HepG2 (cell line): Measurements from ENCODE around the gene DEFB124. TPM values are rescaled to one million over a fixed set of nuclear protein-coding genes. Genes with fewer than 3 reads are reported as not detected.

Experiments
- ATF4 ChIP-seq, 2 experiments: fragments of 450-650 bp in 1 of 2; sonication (generic) in 1 of 2; formaldehyde crosslinking; IDR thresholded peaks; 2 replicates each; pipeline versions ENCODE4 v1.5.0 to v1.8.0; 2020 to 2022; ENCODE audit warnings: mild to moderate bottlenecking in 1 of 2, missing genetic modification reagents in 1 of 2
- CAMTA2 ChIP-seq: sonication (generic); formaldehyde crosslinking; IDR thresholded peaks from 2 replicates; pipeline ENCODE4 v1.4.0; 2020; ENCODE audit warnings: mild to moderate bottlenecking, missing genetic modification reagents, borderline replicate concordance
- CBFB ChIP-seq: sonication (generic); formaldehyde crosslinking; IDR thresholded peaks from 2 replicates; pipeline ENCODE4 v1.4.0; 2020; ENCODE audit warnings: missing genetic modification reagents
- CREM ChIP-seq, 2 experiments: sonication (generic) in 1 of 2; formaldehyde crosslinking in 1 of 2; IDR thresholded peaks; 2 replicates each; pipeline versions ENCODE4 v1.4.0 to v1.6.1; 2016 to 2020; ENCODE audit warnings: antibody characterized with exemption in 1 of 2, mild to moderate bottlenecking in 1 of 2, missing genetic modification reagents in 1 of 2
- DDIT3 ChIP-seq: sonication (generic); formaldehyde crosslinking; IDR thresholded peaks from 2 replicates; pipeline ENCODE4 v1.4.0; 2020; ENCODE audit warnings: mild to moderate bottlenecking, missing genetic modification reagents
- EEA1 ChIP-seq: sonication (generic); formaldehyde crosslinking; IDR thresholded peaks from 2 replicates; pipeline ENCODE4 v1.5.1; 2020; ENCODE audit warnings: mild to moderate bottlenecking, missing genetic modification reagents, borderline replicate concordance
- EED ChIP-seq: sonication (generic); formaldehyde crosslinking; IDR thresholded peaks from 2 replicates; pipeline ENCODE4 v1.5.0; 2020; ENCODE audit warnings: mild to moderate bottlenecking, missing genetic modification reagents
- GPBP1L1 ChIP-seq: sonication (generic); formaldehyde crosslinking; IDR thresholded peaks from 2 replicates; pipeline ENCODE4 v1.5.0; 2020; ENCODE audit warnings: mild to moderate bottlenecking, missing genetic modification reagents
- HNF4G ChIP-seq, 2 experiments: sonication (generic) in 1 of 2; formaldehyde crosslinking in 1 of 2; IDR thresholded peaks; 2 replicates each; pipeline versions ENCODE4 v1.4.0 to v1.6.1; 2011 to 2020; ENCODE audit warnings: borderline replicate concordance in 2 of 2, low read depth in 2 of 2, mild to moderate bottlenecking in 2 of 2, low read length in 1 of 2, missing genetic modification reagents in 1 of 2, moderate library complexity in 1 of 2
- PAWR ChIP-seq: sonication (generic); formaldehyde crosslinking; IDR thresholded peaks from 2 replicates; pipeline ENCODE4 v1.4.0; 2020; ENCODE audit warnings: missing genetic modification reagents, mild to moderate bottlenecking, borderline replicate concordance
- SMAD9 ChIP-seq: sonication (generic); formaldehyde crosslinking; IDR thresholded peaks from 2 replicates; pipeline ENCODE4 v1.5.1; 2020; ENCODE audit warnings: mild to moderate bottlenecking, missing genetic modification reagents
- SP140L ChIP-seq: sonication (generic); formaldehyde crosslinking; IDR thresholded peaks from 2 replicates; pipeline ENCODE4 v1.4.0; 2020; ENCODE audit warnings: missing genetic modification reagents, borderline replicate concordance
- TAF15 ChIP-seq: fragments of 200-400 bp; formaldehyde crosslinking; IDR thresholded peaks from one replicate; pipeline ENCODE4 v1.6.1; 2018; ENCODE audit warnings: mild to moderate bottlenecking, low read depth, low read length; ENCODE audit not compliant: poor library complexity, severe bottlenecking
- TEAD3 ChIP-seq: optimal IDR thresholded peaks from 2 replicates; pipeline ENCODE3; 2016; ENCODE audit warnings: borderline replicate concordance
- ZNF143 ChIP-seq: sonication (generic); formaldehyde crosslinking; IDR thresholded peaks from 2 replicates; pipeline ENCODE4 v1.4.0; 2020; ENCODE audit warnings: missing genetic modification reagents
- ZNF331 ChIP-seq: sonication (generic); formaldehyde crosslinking; IDR thresholded peaks from 2 replicates; pipeline ENCODE4 v1.4.0; 2020; ENCODE audit warnings: missing genetic modification reagents
- ZNF367 ChIP-seq: sonication (generic); formaldehyde crosslinking; IDR thresholded peaks from 2 replicates; pipeline ENCODE4 v1.4.0; 2020; ENCODE audit warnings: missing genetic modification reagents, borderline replicate concordance
- ZNF512 ChIP-seq: sonication (generic); formaldehyde crosslinking; IDR thresholded peaks from 2 replicates; pipeline ENCODE4 v1.4.0; 2020; ENCODE audit warnings: mild to moderate bottlenecking, missing genetic modification reagents
- ZNF547 ChIP-seq: sonication (generic); formaldehyde crosslinking; IDR thresholded peaks from 2 replicates; pipeline ENCODE4 v1.5.1; 2020; ENCODE audit warnings: mild to moderate bottlenecking, missing genetic modification reagents
- ZNF563 ChIP-seq: sonication (generic); formaldehyde crosslinking; IDR thresholded peaks from 2 replicates; pipeline ENCODE4 v1.8.0; 2022; ENCODE audit warnings: mild to moderate bottlenecking, moderate library complexity, missing genetic modification reagents
- ZNF576 ChIP-seq: sonication (generic); formaldehyde crosslinking; IDR thresholded peaks from 2 replicates; pipeline ENCODE4 v1.4.0; 2020; ENCODE audit warnings: mild to moderate bottlenecking, missing genetic modification reagents
- ZNF639 ChIP-seq: conservative IDR thresholded peaks from 2 replicates; pipeline ENCODE4 v1.6.1; 2018; ENCODE audit warnings: missing genetic modification reagents
- polyA plus RNA-seq, 8 experiments: library from polyadenylated mRNA; depleted of rRNA in 3 of 8; stranded (reverse) in 7 of 8; unstranded in 1 of 8; fragments of >200 nt; fragmentation: Illumina TruSeq in 4 of 8; extraction: Trizol in 4 of 8; gene quantifications; 2 replicates each; pipeline versions ENCODE4 v1.2.1 to v1.2.3, GENCODE V29; 2011 to 2016; ENCODE audit warnings: low read depth in 4 of 8, missing spikeins in 1 of 8, mixed read lengths in 1 of 8; ENCODE audit not compliant: insufficient read depth in 1 of 8
- total RNA-seq, 5 experiments: library from RNA; depleted of rRNA; stranded (reverse); fragments of >200 nt; fragmentation: Illumina TruSeq; extraction: Trizol; gene quantifications; 2 replicates each; pipeline ENCODE4 v1.2.3, GENCODE V29; 2016; ENCODE audit warnings: low read depth in 1 of 5

The DEFB124 gene
- total and polyA plus RNA-seq, 2 of the 13 experiments (the other 11 are each of a cell fraction or from before 2014, with no cell fraction given): not detected

- TF ChIP-seq ZNF331 (CRISPR knock-in tag) (peak; percentile 89), TEAD3 (CRISPR knock-in tag) (no peak), ZNF547 (CRISPR knock-in tag) (peak; percentile 77), ZNF367 (CRISPR knock-in tag) (peak; percentile 86; the same call in 1 of the 2 replicates), ZNF563 (CRISPR knock-in tag) (peak; percentile 96), ZNF143 (CRISPR knock-in tag) (peak; percentile 66), CREM (IDR thresholded peaks at IDR 0.05) (peak; percentile 87), CREM (CRISPR knock-in tag; IDR thresholded peaks at IDR 0.05) (no peak; the same call in 1 of the 2 replicates), ATF4 (CRISPR knock-in tag; IDR thresholded peaks at IDR 0.05) (peak; percentile 10 to 44; a peak in 2 of 4 replicates), DDIT3 (CRISPR knock-in tag) (peak; percentile 28; the same call in 1 of the 2 replicates), CAMTA2 (CRISPR knock-in tag) (no peak), ZNF512 (CRISPR knock-in tag) (0 out of 2 replicates have a peak, but pooled peaks have one; percentile 25), ZNF576 (CRISPR knock-in tag) (no peak), EED (CRISPR knock-in tag) (peak; percentile 99), TAF15 (peak; percentile 60), PAWR (CRISPR knock-in tag) (peak; percentile 92; the same call in 1 of the 2 replicates), SMAD9 (no peak), EEA1 (CRISPR knock-in tag) (peak; percentile 87), ZNF639 (CRISPR knock-in tag) (peak; percentile 62; the same call in 1 of the 2 replicates), SP140L (CRISPR knock-in tag) (peak; percentile 14; the same call in 1 of the 2 replicates), CBFB (peak; percentile 61; the same call in 1 of the 2 replicates), HNF4G (IDR thresholded peaks at IDR 0.05; ENCODE audit: borderline replicate concordance, low read depth, low read length) (no peak), HNF4G (CRISPR knock-in tag; IDR thresholded peaks at IDR 0.05; ENCODE audit: borderline replicate concordance, low read depth) (peak; percentile 79), GPBP1L1 (CRISPR knock-in tag) (no peak)
Observed at GRCh38 chr20:31514154-31515071, 39.5 kb upstream of the DEFB124 start, which contains the start of gene HM13 (continued).
